Activated naive CD8-positive, alpha-beta T cell treated with anti-CD3 and anti-CD28 coated beads, Interleukin-2, amount 50 U/mL, for 24 hours (primary cell): ENCODE measurements around the gene UBE2F.
"Not testable (repeated sequence)": the region's sequence is repeated elsewhere in the genome, so short reads cannot be mapped to it uniquely, and the experiment has no call there.

Experiments
- ATAC-seq: fragments of 150-1000 bp; cut with Tn5 transposase; one replicate; pipeline ENCODE4 v1.10.0; 2021
- DNase-seq: peaks from one replicate; pipeline ENCODE4 v3.0.0; 2021
- H3K27ac Mint-ChIP-seq: one replicate; pipeline ENCODE4 v1.8.0; 2021; ENCODE audit warnings: mild to moderate bottlenecking, mixed read lengths
- H3K27me3 Mint-ChIP-seq: one replicate; pipeline ENCODE4 v1.8.0; 2021; ENCODE audit warnings: mixed read lengths
- H3K36me3 Mint-ChIP-seq: one replicate; pipeline ENCODE4 v1.8.0; 2021; ENCODE audit warnings: low read depth, mixed read lengths
- H3K4me1 Mint-ChIP-seq: one replicate; pipeline ENCODE4 v1.8.0; 2021; ENCODE audit warnings: mixed read lengths
- H3K4me3 Mint-ChIP-seq: one replicate; pipeline ENCODE4 v1.8.0; 2021; ENCODE audit warnings: mild to moderate bottlenecking, moderate library complexity, mixed read lengths
- H3K9me3 Mint-ChIP-seq: one replicate; pipeline ENCODE4 v1.8.0; 2021; ENCODE audit warnings: mixed read lengths

Gene UBE2F

DNA sequence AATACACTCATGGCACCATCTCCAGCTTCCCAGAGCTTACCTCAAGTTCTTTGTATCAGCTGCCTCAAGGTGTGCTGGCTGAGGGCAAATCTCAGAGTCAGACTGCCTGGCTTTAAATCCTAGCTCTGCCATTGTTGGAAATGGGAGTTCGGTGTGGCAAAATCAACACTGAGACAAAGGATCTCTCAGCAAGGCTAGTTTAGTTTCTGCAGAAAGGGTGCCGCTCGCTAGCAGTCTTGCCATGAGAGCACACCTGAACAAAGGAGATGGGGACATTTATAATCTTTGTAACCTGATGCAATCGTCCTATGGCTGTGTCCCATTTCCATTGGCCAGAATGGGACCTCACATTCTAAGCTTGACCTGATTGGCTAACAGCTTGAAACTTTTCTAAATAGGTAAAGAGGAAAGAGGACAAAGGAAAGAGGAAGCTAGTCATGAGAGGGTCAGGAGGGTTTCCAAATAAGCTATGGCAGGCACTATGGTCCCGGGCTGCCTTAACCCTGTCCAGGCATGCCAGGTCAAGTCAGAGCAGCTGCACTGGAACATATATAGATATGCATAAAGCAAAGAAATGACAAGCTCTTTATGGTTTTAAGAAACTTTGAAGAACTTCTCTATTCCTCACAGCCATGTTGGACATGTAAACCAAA is 4.3 kb upstream of the UBE2F start:
- no peak overlapping the region for H3K27ac Mint-ChIP-seq
- ATAC-seq (no peak), DNase-seq (no peak)
- peaks cover 2% of the 10 kb centered on the region for H3K27me3 Mint-ChIP-seq
- H3K4me3 Mint-ChIP-seq = no peak overlapping the region
- H3K36me3 Mint-ChIP-seq = peaks cover 2% of the 10 kb centered on the region
- peaks cover 5% of the 10 kb centered on the region for H3K4me1 Mint-ChIP-seq
- H3K9me3 Mint-ChIP-seq = peaks cover 9% of the 10 kb centered on the region

DNA sequence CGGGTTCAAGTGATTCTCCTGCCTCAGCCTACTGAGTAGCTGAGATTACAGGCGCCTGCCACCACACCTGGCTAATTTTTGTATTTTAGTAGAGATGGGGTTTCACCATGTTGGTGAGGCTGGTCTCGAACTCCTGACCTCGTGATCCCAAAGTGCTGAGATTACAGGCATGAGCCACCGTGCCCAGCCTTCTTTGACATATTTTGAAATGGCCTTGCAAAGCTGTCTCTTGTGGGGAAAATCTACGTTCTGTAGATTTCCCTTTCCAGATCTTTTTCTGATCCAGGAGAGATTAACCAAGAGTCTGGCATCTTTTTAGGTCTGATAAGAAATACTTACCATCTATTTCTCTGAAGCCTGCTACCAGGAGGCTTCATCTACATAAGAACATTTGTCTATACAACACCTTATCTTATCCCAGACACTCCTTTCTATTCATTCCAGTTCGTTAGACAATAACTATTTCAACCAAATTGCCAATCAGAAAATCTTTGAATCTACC is 3.3 kb upstream of the UBE2F start:
- H3K27ac Mint-ChIP-seq, ATAC-seq, H3K27me3 Mint-ChIP-seq, H3K36me3 Mint-ChIP-seq, H3K4me3 Mint-ChIP-seq, DNase-seq, H3K9me3 Mint-ChIP-seq: not testable (repeated sequence)
- peaks cover 15% of the 10 kb centered on the region for H3K4me1 Mint-ChIP-seq

DNA sequence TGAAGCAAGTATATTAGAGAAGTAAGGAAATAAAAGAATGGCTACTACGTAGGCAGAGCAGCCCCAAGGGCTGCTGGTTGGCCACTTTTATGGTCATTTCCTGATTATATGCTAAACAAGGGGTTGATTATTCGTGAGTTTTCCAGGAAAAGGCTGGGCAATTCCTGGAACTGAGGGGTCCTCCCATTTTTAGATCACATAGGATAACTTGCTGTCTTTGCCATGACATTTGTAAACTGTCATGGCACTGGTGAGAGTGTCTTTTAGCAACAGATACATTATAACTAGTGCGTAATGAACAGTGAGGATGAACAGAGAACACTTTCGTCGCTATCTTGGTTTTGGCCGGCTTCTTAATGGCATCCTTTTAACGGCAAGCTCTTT is 2.6 kb upstream of the UBE2F start:
- Mint-ChIP-seq H3K27me3 (no peaks in the 10 kb centered on the region), H3K27ac (no peak overlapping the region), H3K9me3 (peaks cover 9% of the 10 kb centered on the region), H3K36me3 (peaks cover 11% of the 10 kb centered on the region), H3K4me1 (peaks cover 21% of the 10 kb centered on the region), H3K4me3 (no peak overlapping the region)
- ATAC-seq (no peak), DNase-seq (no peak)

DNA sequence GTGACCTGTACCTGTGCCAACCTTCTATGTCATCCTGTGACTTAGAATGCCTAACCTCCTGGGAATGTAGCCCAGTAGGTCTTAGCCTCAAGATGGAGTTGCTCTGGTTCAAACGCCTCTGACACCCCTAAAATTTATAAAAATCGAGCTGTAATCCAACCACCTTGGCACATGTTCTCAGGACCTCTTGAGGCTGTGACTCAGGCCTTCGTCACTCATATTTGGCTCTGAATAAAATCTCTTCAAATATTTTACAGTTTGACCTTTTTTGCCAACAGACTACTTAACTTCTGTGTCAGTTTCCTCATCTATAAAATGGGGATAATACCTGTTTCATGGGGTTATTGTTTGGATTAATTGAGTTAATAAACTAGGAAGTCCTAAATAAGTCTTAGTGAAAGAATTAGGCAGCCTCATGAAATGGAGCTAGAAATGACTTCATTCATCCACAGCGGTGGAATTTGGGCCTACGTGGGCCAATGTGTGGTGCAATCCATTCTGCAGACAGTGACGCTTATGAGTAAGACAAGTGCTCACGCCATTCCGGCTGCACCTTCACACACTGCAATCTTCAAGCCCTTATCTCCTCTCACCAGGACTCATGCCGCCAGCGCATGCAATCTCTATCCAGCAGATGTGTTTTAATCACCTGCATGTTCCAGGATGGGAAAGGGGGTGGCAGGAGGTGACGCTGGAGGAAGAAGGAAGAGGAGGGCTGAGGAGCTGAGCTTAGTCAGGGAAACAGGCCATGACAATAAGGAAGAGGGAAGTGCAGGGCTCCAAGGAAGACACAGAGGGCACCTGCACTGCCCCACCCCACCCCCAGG is 2.0 kb upstream of the UBE2F start:
- Mint-ChIP-seq H3K36me3 (peaks cover 17% of the 10 kb centered on the region), H3K27ac (no peak overlapping the region)

DNA sequence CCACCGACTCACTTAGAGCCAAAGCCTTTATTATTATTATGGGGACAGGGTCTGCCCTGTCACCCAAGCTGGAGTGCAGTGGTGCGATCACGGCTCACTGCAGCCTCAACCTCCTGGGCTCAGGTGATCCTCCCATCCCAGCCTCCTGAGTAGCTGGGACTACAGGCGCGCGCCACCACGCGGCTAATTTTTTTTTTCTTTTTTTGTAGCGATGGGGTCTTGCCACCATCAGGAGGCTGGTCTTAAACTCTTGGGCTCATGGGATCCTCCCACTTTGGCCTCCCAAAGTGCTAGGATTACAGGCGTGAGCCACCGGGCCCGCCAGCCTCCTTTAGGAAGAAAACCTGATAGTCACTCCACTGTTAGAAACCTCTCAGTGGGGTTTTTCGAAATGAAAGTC is 970 bp upstream of the UBE2F start:
- Mint-ChIP-seq H3K4me1 (peaks cover 36% of the 10 kb centered on the region), H3K4me3 (peak overlapping the region; percentile 79), H3K36me3 (peaks cover 18% of the 10 kb centered on the region)
- not testable (repeated sequence) for ATAC-seq, DNase-seq, H3K27me3 Mint-ChIP-seq, H3K9me3 Mint-ChIP-seq, H3K27ac Mint-ChIP-seq

More for the DNA sequence above, 2.0 kb upstream of the UBE2F start:
- ATAC-seq (no peak), DNase-seq (no peak)
- peak overlapping the region; percentile 11 for H3K4me3 Mint-ChIP-seq
- no peaks in the 10 kb centered on the region for H3K27me3 Mint-ChIP-seq
- peaks cover 28% of the 10 kb centered on the region for H3K4me1 Mint-ChIP-seq
- H3K9me3 Mint-ChIP-seq = peaks cover 9% of the 10 kb centered on the region

DNA sequence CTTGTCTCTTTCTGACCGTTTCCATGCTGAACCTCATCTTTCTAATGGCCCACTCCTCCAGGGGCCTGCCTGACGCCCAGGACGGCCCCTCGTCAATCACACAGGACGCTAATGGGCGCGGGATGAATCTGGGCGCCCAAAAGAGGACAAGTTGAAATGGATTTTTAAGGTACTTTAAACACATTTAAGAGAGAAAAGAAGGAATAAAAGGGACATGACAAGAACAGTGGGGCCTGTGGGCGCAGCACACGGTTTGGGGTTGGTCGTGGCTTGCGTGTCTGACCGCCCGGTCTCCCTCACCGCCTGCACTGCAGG is 607 bp upstream of the UBE2F start:
- Mint-ChIP-seq H3K9me3 (peaks cover 9% of the 10 kb centered on the region), H3K27ac (peak overlapping the region; percentile 52), H3K36me3 (peaks cover 21% of the 10 kb centered on the region), H3K4me1 (peaks cover 39% of the 10 kb centered on the region), H3K27me3 (no peaks in the 10 kb centered on the region), H3K4me3 (peak overlapping the region; percentile 79)
- ATAC-seq (peak; percentile 3), DNase-seq (no peak)

DNA sequence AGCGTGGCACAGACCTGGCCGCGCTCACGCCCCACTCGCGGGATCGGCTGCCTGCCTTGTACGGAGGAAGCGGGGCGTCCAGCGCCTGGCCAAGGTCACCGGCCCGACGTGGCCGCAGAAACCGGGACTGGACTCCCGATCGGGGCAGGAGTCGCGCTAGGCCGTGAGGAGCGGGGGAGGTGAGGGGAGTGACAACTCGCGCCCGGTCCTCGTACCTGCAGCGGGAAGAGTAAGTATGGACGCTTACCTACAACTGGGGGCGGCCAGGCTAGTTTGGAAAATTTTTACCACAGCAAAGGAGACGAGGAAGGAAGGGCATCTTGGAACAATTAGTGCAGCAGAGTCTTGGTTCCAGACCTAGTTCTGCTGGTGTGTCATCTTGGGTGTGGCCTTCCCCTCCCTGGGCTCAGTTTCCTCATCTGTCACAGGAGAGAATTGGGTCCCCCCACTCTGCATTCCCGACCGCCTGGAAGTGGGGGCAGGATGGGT is 693 bp downstream of the UBE2F start:
- H3K27ac Mint-ChIP-seq = peak overlapping the region; percentile 88
- no peak for DNase-seq
- H3K36me3 Mint-ChIP-seq = peaks cover 20% of the 10 kb centered on the region
- peaks cover 7% of the 10 kb centered on the region for H3K9me3 Mint-ChIP-seq
- H3K27me3 Mint-ChIP-seq = no peaks in the 10 kb centered on the region
- ATAC-seq = no peak
- peak overlapping the region; percentile 92 for H3K4me3 Mint-ChIP-seq
- peaks cover 46% of the 10 kb centered on the region for H3K4me1 Mint-ChIP-seq

DNA sequence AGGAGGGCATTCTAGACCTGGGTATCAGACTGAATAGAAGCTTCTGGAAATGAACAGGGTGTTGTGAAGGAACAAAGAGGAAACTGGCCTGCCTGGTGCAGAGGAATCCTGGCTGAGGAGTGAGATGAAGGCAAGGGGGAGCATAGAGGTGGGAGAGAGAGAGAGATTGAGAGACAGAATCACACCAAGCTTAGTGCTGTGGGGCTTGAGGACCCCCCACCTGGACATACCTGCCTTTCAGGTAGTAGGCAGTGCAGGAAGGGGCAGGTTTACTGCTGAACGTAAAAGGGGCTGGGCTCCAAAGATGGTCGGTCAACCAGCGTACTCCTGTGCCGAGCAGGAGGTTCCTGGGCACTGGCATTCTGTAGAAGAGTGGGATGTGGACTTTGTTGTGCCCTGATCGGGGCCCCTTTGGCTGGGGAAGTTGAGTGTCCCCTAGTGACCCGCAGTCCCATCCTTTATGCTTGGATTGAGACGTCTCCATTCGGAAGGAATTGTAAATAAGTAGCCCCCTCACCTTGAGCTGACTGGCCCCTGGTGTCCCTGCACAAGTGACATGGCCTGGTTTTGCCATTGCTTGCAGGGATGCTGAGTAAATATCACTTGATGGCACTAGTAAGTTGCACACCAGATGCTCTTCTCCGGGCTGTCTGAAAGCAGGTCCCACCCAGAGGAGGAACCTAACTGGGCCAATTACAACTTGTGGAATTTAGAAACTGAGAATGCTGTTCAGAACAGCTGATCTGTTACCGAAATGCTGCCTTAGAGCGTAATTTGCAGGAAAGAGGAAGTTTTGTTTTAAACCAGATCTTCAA is 1.4 kb downstream of the UBE2F start:
- peaks cover 19% of the 10 kb centered on the region for H3K36me3 Mint-ChIP-seq
- H3K27me3 Mint-ChIP-seq = no peaks in the 10 kb centered on the region
- no peaks in the 10 kb centered on the region for H3K9me3 Mint-ChIP-seq
- H3K4me3 Mint-ChIP-seq = peak overlapping the region; percentile 92
- peak; percentile 54 for DNase-seq
- H3K4me1 Mint-ChIP-seq = peaks cover 46% of the 10 kb centered on the region
- peak overlapping the region; percentile 88 for H3K27ac Mint-ChIP-seq
- peak; percentile 62 for ATAC-seq

DNA sequence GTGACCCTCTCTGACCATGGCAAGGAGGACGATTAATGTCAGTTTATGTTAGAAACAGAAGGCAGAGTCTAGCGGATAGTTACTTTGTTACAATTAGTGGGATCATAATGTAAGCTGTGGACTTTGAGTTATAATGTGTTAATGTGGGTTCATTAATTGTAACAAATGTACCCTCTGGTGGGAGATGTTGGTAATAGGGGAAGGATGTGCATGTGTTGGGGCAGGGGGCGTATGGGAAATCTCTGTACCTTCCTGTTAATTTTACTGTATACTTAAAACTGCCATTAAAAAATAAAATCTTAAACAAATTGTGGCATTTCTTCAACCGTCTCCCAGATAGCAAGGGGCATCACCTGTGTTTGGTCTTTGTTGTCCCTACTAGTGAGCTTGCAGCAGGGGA is 4.8 kb downstream of the UBE2F start:
- no peak overlapping the region for H3K4me3 Mint-ChIP-seq
- H3K27me3 Mint-ChIP-seq = no peaks in the 10 kb centered on the region
- ATAC-seq (no peak), DNase-seq (no peak)
- peaks cover 36% of the 10 kb centered on the region for H3K36me3 Mint-ChIP-seq
- H3K27ac Mint-ChIP-seq = no peak overlapping the region
- H3K9me3 Mint-ChIP-seq = no peaks in the 10 kb centered on the region
- peaks cover 48% of the 10 kb centered on the region for H3K4me1 Mint-ChIP-seq

DNA sequence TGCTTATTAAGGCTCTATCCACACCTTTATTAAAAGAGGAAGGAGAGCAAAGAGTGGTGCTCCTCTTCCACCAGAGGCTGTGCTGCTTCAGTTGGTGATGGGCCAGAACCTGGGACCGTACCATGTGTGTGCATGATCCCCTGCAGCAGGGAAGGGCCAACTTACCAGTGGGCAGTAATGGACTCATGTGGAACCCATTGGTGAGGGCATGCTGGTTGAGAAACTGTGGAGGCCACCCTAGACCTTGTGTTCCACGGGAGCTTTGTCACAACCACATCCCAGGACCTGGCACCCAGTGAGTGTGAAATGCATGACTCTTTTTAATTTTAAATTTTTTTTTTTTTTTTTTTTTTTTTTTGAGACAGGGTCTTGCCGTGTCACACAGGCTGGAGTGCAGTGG is 5.4 kb downstream of the UBE2F start:
- peaks cover 54% of the 10 kb centered on the region for H3K4me1 Mint-ChIP-seq

DNA sequence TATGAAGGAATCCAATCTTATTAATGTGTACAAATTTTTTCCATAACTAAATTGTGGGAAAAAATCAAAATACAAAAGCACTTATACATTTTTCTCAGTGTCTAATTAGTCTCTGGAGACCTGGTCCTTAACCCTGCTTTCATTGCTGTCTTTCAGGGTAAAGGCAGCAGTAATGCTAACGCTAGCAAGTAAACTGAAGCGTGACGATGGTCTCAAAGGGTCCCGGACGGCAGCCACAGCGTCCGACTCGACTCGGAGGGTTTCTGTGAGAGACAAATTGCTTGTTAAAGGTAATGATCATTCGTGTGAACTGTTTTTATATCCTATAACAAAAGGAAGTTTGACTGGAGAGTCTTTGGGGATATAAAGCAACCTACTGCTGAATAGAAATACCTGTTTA is 6.1 kb downstream of the UBE2F start:
- Mint-ChIP-seq H3K27ac (no peak overlapping the region), H3K27me3 (no peaks in the 10 kb centered on the region), H3K4me1 (peaks cover 55% of the 10 kb centered on the region), H3K36me3 (peaks cover 40% of the 10 kb centered on the region), H3K9me3 (no peaks in the 10 kb centered on the region), H3K4me3 (no peak overlapping the region)
- ATAC-seq (no peak), DNase-seq (no peak)

More for the DNA sequence above, 5.4 kb downstream of the UBE2F start:
- H3K9me3 Mint-ChIP-seq = no peaks in the 10 kb centered on the region
- peaks cover 37% of the 10 kb centered on the region for H3K36me3 Mint-ChIP-seq
- H3K27me3 Mint-ChIP-seq = no peaks in the 10 kb centered on the region
- H3K4me3 Mint-ChIP-seq = no peak overlapping the region
- no peak for DNase-seq
- ATAC-seq = no peak
- no peak overlapping the region for H3K27ac Mint-ChIP-seq

DNA sequence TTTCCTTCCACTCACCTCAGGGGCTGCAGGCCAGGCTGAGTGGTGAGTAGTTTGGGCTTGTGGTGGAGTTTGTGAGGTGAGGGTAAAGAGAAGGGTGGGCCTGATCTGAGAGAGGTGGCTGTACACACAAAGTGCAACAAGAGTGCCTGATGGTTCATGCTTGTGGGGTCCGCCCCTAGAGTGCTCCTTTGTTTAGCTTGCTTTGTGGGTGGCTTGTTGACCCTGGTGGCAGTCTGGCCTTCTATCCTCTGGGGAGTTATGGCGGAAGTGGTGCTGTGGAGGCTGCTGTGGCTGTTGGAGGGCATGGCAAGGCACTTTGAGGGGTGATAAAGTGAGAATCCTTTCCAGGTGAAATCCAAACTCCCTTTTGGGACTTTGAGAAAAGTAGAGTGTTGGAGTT is 10.6 kb downstream of the UBE2F start:
- H3K4me3 Mint-ChIP-seq = no peak overlapping the region
- ATAC-seq (no peak), DNase-seq (no peak)
- peaks cover 60% of the 10 kb centered on the region for H3K4me1 Mint-ChIP-seq
- no peaks in the 10 kb centered on the region for H3K9me3 Mint-ChIP-seq
- peaks cover 38% of the 10 kb centered on the region for H3K36me3 Mint-ChIP-seq
- peak overlapping the region; percentile 67 for H3K27ac Mint-ChIP-seq
- H3K27me3 Mint-ChIP-seq = no peaks in the 10 kb centered on the region

DNA sequence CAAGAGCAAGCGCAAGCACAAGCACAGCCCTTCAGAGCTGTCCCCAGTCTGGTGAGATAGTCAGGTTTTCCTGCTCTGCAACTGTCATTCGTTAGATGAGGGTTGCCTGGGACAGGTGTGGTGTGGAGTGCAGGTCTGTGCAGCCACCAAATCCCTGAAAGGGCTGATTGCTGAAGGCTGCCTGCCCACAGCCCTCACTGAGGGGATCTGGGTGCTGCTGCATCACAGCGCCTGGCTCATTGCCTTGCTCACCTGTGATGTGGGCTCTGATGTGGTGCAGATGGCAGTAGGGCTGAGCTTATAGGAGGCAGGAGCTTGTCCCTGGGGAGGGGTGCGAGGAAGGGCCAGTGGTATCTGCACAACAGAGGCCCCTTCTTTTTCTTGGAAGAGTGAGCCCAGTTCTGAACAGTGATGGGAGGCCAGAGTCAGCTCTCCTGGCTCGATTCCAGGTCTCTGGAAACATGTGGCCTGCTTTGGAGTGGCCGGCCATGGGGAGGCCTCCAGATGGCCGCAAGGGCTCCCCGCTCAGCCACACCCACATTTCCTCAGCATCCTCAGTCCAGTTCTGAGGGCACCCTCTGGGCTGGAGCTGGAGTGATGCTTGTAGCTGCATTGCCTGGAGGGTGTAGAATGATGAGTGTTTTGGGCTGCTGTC is 11.4 kb downstream of the UBE2F start:
- no peak overlapping the region for H3K4me3 Mint-ChIP-seq
- no peaks in the 10 kb centered on the region for H3K27me3 Mint-ChIP-seq

DNA sequence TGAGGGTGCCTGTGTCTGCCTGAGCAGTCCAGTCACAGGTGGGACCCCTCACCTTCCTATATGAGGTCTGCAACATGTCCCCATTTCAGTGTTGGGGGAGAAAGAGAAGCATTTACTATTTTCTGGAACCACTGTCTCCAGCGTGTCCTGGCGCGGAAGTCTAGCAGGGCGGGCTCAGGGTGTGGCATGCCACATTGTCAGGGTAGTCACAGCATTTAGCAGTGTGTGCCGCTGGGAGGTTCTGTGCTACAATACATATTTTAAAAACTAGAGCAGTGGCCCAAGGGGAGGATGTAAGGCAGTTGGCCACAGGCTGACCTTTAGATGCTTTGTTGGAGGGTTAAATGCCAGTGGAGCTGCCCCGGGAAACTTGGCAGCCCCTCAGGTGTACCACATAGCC is 12.5 kb downstream of the UBE2F start:
- Mint-ChIP-seq H3K4me3 (no peak overlapping the region), H3K9me3 (no peaks in the 10 kb centered on the region), H3K27ac (peak overlapping the region; percentile 90), H3K4me1 (peaks cover 73% of the 10 kb centered on the region), H3K27me3 (no peaks in the 10 kb centered on the region), H3K36me3 (peaks cover 40% of the 10 kb centered on the region)
- ATAC-seq (peak; percentile 20), DNase-seq (no peak)

More for the DNA sequence above, 11.4 kb downstream of the UBE2F start:
- Mint-ChIP-seq H3K9me3 (no peaks in the 10 kb centered on the region), H3K27ac (peak overlapping the region; percentile 67), H3K4me1 (peaks cover 62% of the 10 kb centered on the region), H3K36me3 (peaks cover 38% of the 10 kb centered on the region)
- DNase-seq (no peak), ATAC-seq (no peak)
